ENCODE data around the gene CBX2.
"Not testable (repeated sequence)": the region's sequence is repeated elsewhere in the genome, so short reads cannot be mapped to it uniquely, and the experiment has no call there.

Gene CBX2

GRCh38 chr17:79772726-79773125 lies 5.2 kb upstream of the CBX2 start:
- DNase-seq, result not testable (repeated sequence)

GRCh38 chr17:79774561-79774975 lies 3.4 kb upstream of the CBX2 start:
- no peak for DNase-seq

GRCh38 chr17:79775632-79776031 lies 2.3 kb upstream of the CBX2 start:
- DNase-seq, result no peak

DNA sequence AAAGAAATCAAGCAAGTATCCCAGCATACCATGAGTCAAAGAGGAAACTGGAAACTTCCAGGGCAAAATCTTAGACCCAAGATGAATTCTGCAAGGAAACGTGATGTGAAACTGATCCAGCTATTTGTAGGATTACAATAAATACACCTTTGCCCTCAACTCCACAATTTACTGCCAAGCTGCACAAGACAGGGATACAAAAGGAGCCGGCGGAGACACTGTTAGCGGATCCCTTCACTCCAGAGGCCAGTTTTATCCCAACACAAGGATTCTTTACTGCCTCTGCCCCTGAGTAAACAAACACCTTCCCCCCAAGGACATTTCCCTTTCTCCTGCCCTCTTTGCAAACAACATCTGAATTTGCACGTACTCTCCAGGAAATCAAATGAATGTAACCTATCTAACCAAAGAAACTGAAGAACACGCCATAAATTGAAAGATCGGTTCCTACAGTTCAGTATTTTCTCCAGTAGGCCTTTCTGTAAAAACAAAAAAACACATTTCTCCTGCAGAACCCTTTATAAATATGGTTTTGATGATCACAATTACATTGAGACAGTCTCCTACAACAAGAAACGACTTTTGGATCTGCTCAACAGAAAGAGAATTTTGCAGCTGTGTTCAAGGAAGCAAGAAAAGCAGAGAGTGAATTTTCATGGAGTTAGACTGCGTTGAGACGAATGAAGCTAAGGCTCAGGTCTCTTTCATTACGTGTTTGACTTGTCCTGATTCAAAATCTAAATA lies 1.4 kb upstream of the CBX2 start:
- DNase-seq, result no peak

GRCh38 chr17:79777120-79777893 lies 641 bp upstream of the CBX2 start:
- peak; percentile 24 for DNase-seq

DNA sequence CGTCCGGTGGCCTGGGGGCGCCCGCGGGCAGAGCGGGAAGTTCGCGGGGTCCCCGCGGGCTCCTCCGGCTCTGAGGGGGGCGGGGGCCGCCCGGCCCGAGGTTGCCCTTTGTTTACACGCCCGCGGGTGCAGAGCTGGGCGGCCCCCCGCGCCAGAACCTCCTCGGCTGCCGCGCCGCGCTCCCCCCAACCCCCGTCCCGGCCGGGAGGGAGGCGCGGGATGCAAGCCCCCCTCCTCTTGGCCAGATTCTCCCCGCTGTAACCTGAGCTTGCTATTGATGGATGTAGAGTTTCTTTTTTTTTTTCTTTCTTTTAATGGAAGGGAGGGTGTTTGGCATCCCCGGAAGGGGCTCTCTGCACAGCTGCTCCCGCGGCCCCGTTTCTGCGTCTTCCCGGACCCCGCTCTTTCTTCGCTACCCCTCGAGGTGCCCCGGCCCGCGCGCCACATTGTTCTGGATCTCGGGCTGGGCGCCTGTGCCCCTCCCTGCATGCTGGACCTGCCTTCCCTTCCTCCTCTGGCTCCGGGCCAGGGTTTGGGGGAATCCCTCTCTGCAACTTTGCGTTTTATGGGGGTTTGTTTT lies 646 bp downstream of the CBX2 start:
- no peak for DNase-seq

GRCh38 chr17:79779084-79779529 lies 1.2 kb downstream of the CBX2 start:
- no peak for DNase-seq

DNA sequence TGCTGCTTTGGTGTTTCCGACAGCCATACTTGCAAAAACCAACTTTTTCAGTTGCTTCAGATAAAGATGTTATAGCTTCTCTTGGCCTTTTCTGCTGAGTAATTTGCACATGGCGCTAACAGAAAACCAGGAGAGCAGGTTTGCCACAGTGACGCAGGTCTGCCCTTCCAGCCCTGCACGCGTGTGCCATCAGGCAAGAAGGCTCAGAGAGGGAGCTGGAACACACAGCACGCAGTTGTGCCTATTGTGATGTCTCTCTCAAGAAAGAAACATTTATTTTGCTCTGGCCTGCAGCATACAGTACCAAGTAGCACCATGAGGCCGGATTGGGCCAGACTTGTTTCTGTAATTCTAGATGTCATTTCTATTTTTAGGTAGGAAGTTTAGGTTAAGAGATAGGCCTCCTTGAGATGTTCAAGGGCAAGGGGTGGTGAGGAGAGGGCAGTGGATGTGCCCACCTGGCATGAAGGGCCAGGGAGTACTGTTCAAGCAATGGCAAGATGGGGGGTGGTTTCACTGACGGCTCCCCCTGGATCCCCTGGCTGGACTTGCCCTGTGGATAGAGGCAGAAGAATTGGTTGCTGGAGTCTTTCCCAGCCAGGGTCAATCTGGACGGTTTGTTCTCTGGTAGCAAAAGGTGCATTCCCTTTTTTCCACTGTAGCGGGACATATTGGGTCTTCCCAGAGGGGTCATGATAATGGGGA lies 1.9 kb downstream of the CBX2 start:
- DNase-seq, result no peak

DNA sequence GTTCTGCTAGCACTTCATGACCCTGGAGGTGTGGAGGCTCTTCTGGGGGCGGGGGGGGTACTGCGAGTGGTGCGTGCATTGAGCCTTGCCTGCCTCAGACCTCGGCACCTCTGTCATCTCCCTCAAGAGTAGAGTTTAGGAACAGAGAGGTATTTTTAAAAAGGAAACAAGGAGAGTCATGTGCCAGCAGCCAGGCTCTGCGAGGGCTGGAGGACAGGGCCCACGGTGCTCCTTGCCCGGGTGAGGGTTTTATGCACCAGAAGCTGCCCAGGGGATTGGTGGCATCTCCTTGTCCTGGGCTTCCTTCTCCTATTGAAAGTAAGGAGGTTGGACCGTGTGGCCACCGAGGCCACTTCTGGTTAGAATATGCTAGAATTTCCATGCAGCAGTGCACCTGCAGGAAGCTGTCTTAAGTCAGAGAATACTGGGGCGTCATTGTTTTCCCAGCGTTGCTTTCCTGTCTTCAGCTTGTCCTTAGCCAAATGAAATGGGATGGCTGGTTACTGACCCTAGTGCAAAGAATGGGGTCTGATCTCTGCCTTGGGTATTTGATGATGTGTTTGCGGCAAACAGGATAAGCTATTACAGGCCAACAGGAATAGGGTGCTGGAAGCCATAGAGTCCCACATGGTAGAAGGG lies 3.2 kb downstream of the CBX2 start:
- DNase-seq, result no peak

- no peak for DNase-seq
Observed at GRCh38 chr17:79781736-79782575, 4.0 kb downstream of the CBX2 start.

GRCh38 chr17:79783891-79784290 lies 5.9 kb downstream of the CBX2 start:
- no peak for DNase-seq

DNA sequence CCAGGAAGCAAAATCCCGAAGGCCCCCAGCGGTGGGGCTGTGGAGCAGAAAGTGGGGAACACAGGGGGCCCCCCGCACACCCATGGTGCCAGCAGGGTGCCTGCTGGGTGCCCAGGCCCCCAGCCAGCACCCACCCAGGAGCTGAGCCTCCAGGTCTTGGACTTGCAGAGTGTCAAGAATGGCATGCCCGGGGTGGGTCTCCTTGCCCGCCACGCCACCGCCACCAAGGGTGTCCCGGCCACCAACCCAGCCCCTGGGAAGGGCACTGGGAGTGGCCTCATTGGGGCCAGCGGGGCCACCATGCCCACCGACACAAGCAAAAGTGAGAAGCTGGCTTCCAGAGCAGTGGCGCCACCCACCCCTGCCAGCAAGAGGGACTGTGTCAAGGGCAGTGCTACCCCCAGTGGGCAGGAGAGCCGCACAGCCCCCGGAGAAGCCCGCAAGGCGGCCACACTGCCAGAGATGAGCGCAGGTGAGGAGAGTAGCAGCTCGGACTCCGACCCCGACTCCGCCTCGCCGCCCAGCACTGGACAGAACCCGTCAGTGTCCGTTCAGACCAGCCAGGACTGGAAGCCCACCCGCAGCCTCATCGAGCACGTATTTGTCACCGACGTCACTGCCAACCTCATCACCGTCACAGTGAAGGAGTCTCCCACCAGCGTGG lies 6.5 kb downstream of the CBX2 start:
- DNase-seq, result no peak

DNA sequence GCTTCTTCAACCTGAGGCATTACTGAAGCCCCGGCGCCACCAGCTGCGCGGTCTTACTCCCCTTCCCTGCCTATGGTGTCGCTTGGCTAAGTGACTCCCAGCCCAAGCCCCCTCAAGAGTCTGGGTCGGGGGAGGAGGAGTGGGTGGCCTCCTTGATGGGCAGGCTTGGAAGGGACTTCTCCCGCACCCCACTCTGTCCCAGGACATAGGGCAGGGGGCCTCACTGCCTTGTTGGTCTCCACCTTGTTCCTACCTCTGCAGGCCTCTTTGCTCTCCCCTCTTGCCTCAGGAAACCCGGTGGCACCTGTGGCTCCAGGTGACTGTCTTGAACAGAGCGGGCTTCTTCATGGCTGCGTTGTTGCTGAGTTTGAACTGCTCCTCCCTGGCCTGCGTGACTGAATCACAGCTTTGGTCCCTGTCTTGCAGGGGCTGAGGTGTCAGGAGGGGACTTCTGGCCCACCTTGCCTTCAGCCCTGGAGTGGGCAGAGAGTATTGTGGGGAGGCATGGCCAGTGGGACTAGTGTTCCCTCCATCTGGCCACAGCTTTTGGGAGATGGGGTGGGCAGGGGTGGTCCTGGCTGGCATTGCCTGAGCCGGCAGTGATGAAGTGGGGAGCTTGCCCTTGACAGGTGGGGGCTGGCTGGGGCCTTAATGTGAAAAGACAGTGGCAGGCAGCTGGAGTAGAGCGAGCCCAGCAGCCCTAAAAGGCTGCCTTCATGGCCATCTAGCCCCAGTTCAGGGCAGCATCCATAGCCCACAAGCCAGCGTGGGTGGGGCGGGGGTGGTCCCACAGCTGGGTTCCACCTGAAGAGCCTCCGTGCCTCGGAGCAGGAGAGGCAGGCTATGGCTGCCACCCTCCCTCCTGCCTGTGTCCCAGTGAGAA lies 7.3 kb downstream of the CBX2 start:
- DNase-seq, result no peak

DNA sequence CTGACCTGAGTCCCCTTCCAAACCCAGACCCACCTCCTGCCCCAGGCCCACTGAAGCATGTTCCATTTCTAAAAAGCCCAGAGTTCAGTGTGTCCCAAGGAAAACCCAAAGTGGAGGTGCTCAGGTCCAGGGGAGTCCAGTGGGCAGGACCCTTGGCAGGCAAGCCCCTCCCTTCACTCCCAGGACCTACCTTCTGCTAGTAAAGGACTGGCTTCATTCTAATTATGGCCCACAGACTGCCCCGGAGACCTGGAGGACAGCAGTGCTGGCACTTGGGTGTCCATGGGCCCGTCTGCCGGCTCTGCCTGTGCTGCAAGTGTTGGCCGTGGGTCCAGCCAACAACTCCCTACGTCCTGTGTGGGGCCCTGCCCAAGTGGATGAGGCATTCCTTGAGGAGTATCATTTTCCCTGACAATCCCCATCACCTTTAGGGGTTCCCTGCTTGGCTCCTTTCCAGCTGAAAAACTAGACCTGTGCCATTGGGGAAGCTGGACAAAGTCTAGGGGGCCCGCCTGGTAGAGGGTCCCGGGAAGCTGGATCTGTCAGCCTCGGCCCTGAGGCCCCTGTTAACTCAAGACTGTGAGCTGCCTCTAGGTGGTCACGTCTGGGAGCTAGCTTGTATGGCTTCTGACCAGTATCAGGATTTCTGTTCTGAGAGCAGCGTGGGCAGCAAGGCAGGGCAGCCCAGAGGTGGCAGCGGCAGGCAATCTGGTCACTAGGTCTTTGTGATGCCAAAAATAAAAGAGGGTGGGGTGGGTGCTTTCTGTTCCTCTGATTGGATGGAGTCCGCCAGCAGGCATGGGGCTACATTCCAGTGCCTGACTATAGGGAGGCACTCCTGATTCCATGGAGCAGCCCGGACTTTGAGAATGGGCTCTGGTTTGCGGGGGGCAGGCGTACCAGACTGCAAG lies 8.2 kb downstream of the CBX2 start:
- no peak for DNase-seq

- DNase-seq, result no peak
Observed at GRCh38 chr17:79786930-79787643, 9.1 kb downstream of the CBX2 start.

GRCh38 chr17:79788455-79788854 lies 10.5 kb downstream of the CBX2 start:
- no peak for DNase-seq

DNA sequence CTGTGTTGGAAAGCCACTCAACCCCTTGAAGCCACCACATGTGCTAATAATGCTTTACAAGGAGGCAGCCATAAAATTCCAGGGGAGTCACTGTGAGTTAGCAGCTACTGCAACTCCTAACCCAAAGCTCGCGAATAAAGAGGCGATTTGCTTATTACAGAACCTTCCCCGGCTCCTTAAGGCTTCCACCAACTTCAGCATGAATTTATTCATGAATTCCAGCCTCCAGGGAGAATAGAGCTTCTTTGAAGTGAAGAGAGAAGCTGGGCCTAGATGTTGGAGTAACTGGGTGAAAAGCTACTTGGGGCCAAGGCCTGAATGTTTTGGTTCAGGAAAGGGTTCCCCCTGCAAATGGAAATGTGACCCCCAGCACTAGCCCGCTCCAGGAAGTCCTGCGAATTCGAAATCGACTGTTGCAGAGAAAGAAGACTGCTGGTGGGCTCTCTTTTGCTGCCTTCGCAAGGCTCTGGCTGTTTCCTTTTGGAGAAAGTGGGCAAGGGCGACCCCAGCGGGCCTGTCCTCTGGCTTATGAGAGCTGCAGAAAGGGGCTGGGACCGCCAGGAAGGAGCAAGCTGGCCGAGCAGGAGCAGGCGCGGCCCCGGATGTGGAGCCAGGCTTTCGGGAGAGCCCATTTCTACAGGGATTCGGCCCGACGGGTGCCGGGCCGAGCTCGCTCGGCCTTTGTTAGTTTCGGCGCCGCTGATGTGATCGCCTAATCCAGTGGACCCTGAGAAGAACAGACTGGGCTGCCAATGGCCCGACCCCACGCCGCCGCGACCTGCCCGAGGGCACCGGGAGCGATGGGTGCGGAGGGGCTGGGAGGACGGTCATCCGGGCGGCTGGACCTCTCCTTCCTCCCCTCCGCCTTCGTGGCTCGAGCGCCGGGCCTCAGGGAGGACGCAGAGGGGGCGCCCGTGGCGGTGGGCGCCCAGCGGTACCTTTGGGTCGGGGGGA lies 11.3 kb downstream of the CBX2 start:
- no peak for DNase-seq
